Nephron (organoid): ENCODE measurements around the gene ITGA2.

Experiments
- H3K27ac Mint-ChIP-seq, 3 experiments: 2 replicates each; pipeline ENCODE4 v1.8.0; 2020; ENCODE audit warnings: mixed read lengths in 3 of 3, mild to moderate bottlenecking in 2 of 3, moderate library complexity in 1 of 3
- H3K27me3 Mint-ChIP-seq: 2 replicates; pipeline ENCODE4 v1.8.0; 2021; ENCODE audit warnings: low read depth, mild to moderate bottlenecking, moderate library complexity, mixed read lengths
- H3K36me3 Mint-ChIP-seq: 2 replicates; pipeline ENCODE4 v1.8.0; 2020; ENCODE audit warnings: low read depth, mixed read lengths
- H3K4me1 Mint-ChIP-seq: 2 replicates; pipeline ENCODE4 v1.8.0; 2020; ENCODE audit warnings: mixed read lengths
- H3K4me3 Mint-ChIP-seq, 3 experiments: 2 replicates each; pipeline ENCODE4 v1.8.0; 2020; ENCODE audit warnings: mild to moderate bottlenecking in 3 of 3, mixed read lengths in 3 of 3, moderate library complexity in 2 of 3
- H3K9me3 Mint-ChIP-seq: 2 replicates; pipeline ENCODE4 v1.8.0; 2020; ENCODE audit warnings: mixed read lengths
- CTCF ChIP-seq, 3 experiments: fragments of 200-600 bp; sonication (generic); IDR thresholded peaks; one replicate each; pipeline ENCODE4 v1.5.0; 2021; ENCODE audit warnings: antibody characterized with exemption in 3 of 3; ENCODE audit not compliant: unreplicated experiment in 3 of 3

The ITGA2 gene

GRCh38 chr5:52989025-52989780, at the start of gene ITGA2:
Gene ITGA2 (plus strand): TSS chr5:52989352. CDS start chr5:52989469, 117 bp downstream.
- no peaks in the 10 kb centered on the region for H3K36me3 Mint-ChIP-seq
- peak within 1 kb of the TSS; percentile 81 to 83 (median 82) for H3K4me3 Mint-ChIP-seq
- peaks cover 9% of the 10 kb centered on the region for H3K4me1 Mint-ChIP-seq
- peaks cover 67% of the 10 kb centered on the region for H3K27me3 Mint-ChIP-seq
- H3K9me3 Mint-ChIP-seq, result peaks cover 15% of the 10 kb centered on the region
- peak within 1 kb of the TSS; percentile 14 to 75 (median 38) for H3K27ac Mint-ChIP-seq
- no peak for TF ChIP-seq CTCF (IDR thresholded peaks at IDR 0.05; ENCODE audit: unreplicated experiment in 3 of 3)

GRCh38 chr5:52943285-52943684, 45.9 kb upstream of the ITGA2 start:
- Mint-ChIP-seq H3K4me3 (no peak overlapping the region), H3K27me3 (no peaks in the 10 kb centered on the region), H3K4me1 (peaks cover under 1% of the 10 kb centered on the region), H3K36me3 (peaks cover 15% of the 10 kb centered on the region), H3K27ac (no peak overlapping the region), H3K9me3 (no peaks in the 10 kb centered on the region)
- no peak for TF ChIP-seq CTCF (IDR thresholded peaks at IDR 0.05; ENCODE audit: unreplicated experiment in 3 of 3)

GRCh38 chr5:52943808-52944207, 45.3 kb upstream of the ITGA2 start:
- H3K27ac Mint-ChIP-seq, result no peak overlapping the region
- TF ChIP-seq CTCF (IDR thresholded peaks at IDR 0.05; ENCODE audit: unreplicated experiment in 3 of 3), result no peak
- H3K36me3 Mint-ChIP-seq, result peaks cover 15% of the 10 kb centered on the region
- no peak overlapping the region for H3K4me3 Mint-ChIP-seq
- no peaks in the 10 kb centered on the region for H3K9me3 Mint-ChIP-seq
- peaks cover 6% of the 10 kb centered on the region for H3K4me1 Mint-ChIP-seq
- no peaks in the 10 kb centered on the region for H3K27me3 Mint-ChIP-seq

- Mint-ChIP-seq H3K27ac (no peak overlapping the region), H3K36me3 (peaks cover 11% of the 10 kb centered on the region), H3K9me3 (no peaks in the 10 kb centered on the region), H3K4me3 (no peak overlapping the region), H3K27me3 (no peaks in the 10 kb centered on the region), H3K4me1 (peaks cover 6% of the 10 kb centered on the region)
- no peak for TF ChIP-seq CTCF (IDR thresholded peaks at IDR 0.05; ENCODE audit: unreplicated experiment in 3 of 3)
Measured at GRCh38 chr5:52945040-52945439, 44.1 kb upstream of the ITGA2 start.

- H3K27me3 Mint-ChIP-seq, result no peaks in the 10 kb centered on the region
- peaks cover 6% of the 10 kb centered on the region for H3K4me1 Mint-ChIP-seq
- no peak overlapping the region for H3K4me3 Mint-ChIP-seq
- peaks cover 5% of the 10 kb centered on the region for H3K36me3 Mint-ChIP-seq
- H3K27ac Mint-ChIP-seq, result peak overlapping the region in 2 of 3 experiments; percentile 7 to 18
- no peaks in the 10 kb centered on the region for H3K9me3 Mint-ChIP-seq
- no peak for TF ChIP-seq CTCF (IDR thresholded peaks at IDR 0.05; ENCODE audit: unreplicated experiment in 3 of 3)
Measured at GRCh38 chr5:52947208-52947607, 41.9 kb upstream of the ITGA2 start.

GRCh38 chr5:52947851-52948250, 41.3 kb upstream of the ITGA2 start:
- Mint-ChIP-seq H3K36me3 (peaks cover 5% of the 10 kb centered on the region), H3K27me3 (no peaks in the 10 kb centered on the region), H3K4me3 (no peak overlapping the region), H3K4me1 (peaks cover 6% of the 10 kb centered on the region), H3K27ac (peak overlapping the region in 1 of 3 experiments; percentile 53), H3K9me3 (no peaks in the 10 kb centered on the region)
- no peak for TF ChIP-seq CTCF (IDR thresholded peaks at IDR 0.05; ENCODE audit: unreplicated experiment in 3 of 3)
